ENCODE data around the gene EYS. TPM values are rescaled to one million over a fixed set of nuclear protein-coding genes. Genes with fewer than 3 reads are reported as not detected.

The EYS gene
- total RNA-seq, 1 experiment from 2014 or later: not detected

- Histone ChIP-seq H2BK120ac (ENCODE audit: low read depth, low read length, poor library complexity, severe bottlenecking) (no peak overlapping the region), H3K27ac (ENCODE audit: insufficient read length, low read depth, low read length) (no peak overlapping the region), H3K4ac (ENCODE audit: low read depth, low read length) (no peak overlapping the region), H3K79me2 (ENCODE audit: insufficient read depth, low read length) (no peaks in the 10 kb centered on the region), H3K56ac (ENCODE audit: insufficient read length, low read depth, low read length) (no peak overlapping the region), H3K27me3 (ENCODE audit: insufficient read depth, low read length) (no peaks in the 10 kb centered on the region), H3K14ac (ENCODE audit: insufficient read depth, low read length) (no peak overlapping the region), H2BK15ac (ENCODE audit: low read depth, low read length) (no peak overlapping the region), H3K4me2 (ENCODE audit: insufficient read depth, insufficient read length, low read length) (no peak overlapping the region), H3K79me1 (ENCODE audit: insufficient read depth, low read depth, low read length, poor library complexity, severe bottlenecking) (no peaks in the 10 kb centered on the region), H3K4me1 (ENCODE audit: insufficient read depth, low read length) (no peaks in the 10 kb centered on the region), H4K8ac (replicated peaks; ENCODE audit: insufficient read length, low read depth, low read length) (no peak overlapping the region), H2BK20ac (ENCODE audit: low read depth, low read length, poor library complexity, severe bottlenecking) (no peak overlapping the region), H3K9me3 (ENCODE audit: control insufficient read depth, low read depth, low read length) (no peaks in the 10 kb centered on the region), H2AFZ (ENCODE audit: low read length) (no peak overlapping the region), H2BK5ac (ENCODE audit: insufficient read length, low read length) (no peak overlapping the region), H4K91ac (ENCODE audit: insufficient read length, low read depth, low read length) (no peak overlapping the region), H2BK12ac (ENCODE audit: insufficient read length, low read depth, low read length) (no peak overlapping the region), H4K20me1 (ENCODE audit: control insufficient read depth, insufficient read depth, insufficient read length) (no peaks in the 10 kb centered on the region), H3T11ph (ENCODE audit: low read length) (no peak overlapping the region), H4K5ac (ENCODE audit: insufficient read length, low read depth, low read length) (no peak overlapping the region), H3K23ac (ENCODE audit: insufficient read length, low read depth, low read length) (no peak overlapping the region), H2AK5ac (ENCODE audit: insufficient read length, low read length) (no peak overlapping the region), H3K9ac (ENCODE audit: extremely low read depth, insufficient read length, low read length) (no peak overlapping the region), H3K18ac (ENCODE audit: insufficient read length, low read depth, low read length) (no peak overlapping the region), H3K23me2 (ENCODE audit: insufficient read length, low read depth, low read length, poor library complexity, severe bottlenecking) (no peaks in the 10 kb centered on the region)
- no peak; the same call in 1 of the 3 replicates for TF ChIP-seq CTCF (conservative IDR thresholded peaks at IDR 0.05)
- Mint-ChIP-seq H3K4me3 (no peak overlapping the region), H3K27ac (no peak overlapping the region), H3K9me3 (no peaks in the 10 kb centered on the region; a peak in 1 of 5 replicates), H3K27me3 (ENCODE audit: low read depth) (peaks cover 2% of the 10 kb centered on the region; the same call in 1 of the 2 replicates), H3K36me3 (ENCODE audit: insufficient read depth in 1 of 3, low read depth in 3 of 3) (no peaks in the 10 kb centered on the region), H3K4me1 (peaks cover 13 to 14% of the 10 kb centered on the region in 2 experiments)
- DNase-seq: no peak
Observed at GRCh38 chr6:64522859-64523258, 1184.2 kb downstream of the EYS start.
